ENCODE data around the gene MASP2. TPM values are rescaled to one million over a fixed set of nuclear protein-coding genes. Genes with fewer than 3 reads are reported as not detected.
A peak's percentile ranks its signal among the peaks of the same experiment; 100 is the strongest.
"Not testable (repeated sequence)": the region's sequence is repeated elsewhere in the genome, so short reads cannot be mapped to it uniquely, and the experiment has no call there.

The MASP2 gene
- total RNA-seq, 2 donors from 2014 or later = 0.18 to 0.30 TPM

- H3K27me3 Mint-ChIP-seq = peaks cover 4% of the 10 kb centered on the region
- H3K9me3 ChIP-seq (ENCODE audit: control insufficient read depth, low read length, poor library complexity, severe bottlenecking) = no peaks in the 10 kb centered on the region
- H3K4me1 Mint-ChIP-seq = no peaks in the 10 kb centered on the region
- H3K36me3 Mint-ChIP-seq (ENCODE audit: low read depth) = no peaks in the 10 kb centered on the region
- H3K27ac Mint-ChIP-seq = no peak overlapping the region
- DNase-seq = no peak
- no peak overlapping the region for H3K4me3 Mint-ChIP-seq
- ATAC-seq = no peak
These were observed 7.5 kb downstream of the MASP2 start for GRCh38 chr1:11039351-11040104.

- no peaks in the 10 kb centered on the region for H3K9me3 ChIP-seq (ENCODE audit: control insufficient read depth, low read length, poor library complexity, severe bottlenecking)
- Mint-ChIP-seq H3K4me3 (no peak overlapping the region), H3K27ac (no peak overlapping the region), H3K27me3 (peaks cover 4% of the 10 kb centered on the region), H3K4me1 (no peaks in the 10 kb centered on the region), H3K36me3 (ENCODE audit: low read depth) (no peaks in the 10 kb centered on the region)
- ATAC-seq (peak; percentile 100), DNase-seq (peak; percentile 76 to 89 (median 78))
These were observed 9.3 kb downstream of the MASP2 start for GRCh38 chr1:11037740-11038182.

- not testable (repeated sequence) for H3K36me3 Mint-ChIP-seq (ENCODE audit: low read depth); H3K9me3 ChIP-seq (ENCODE audit: control insufficient read depth, low read length, poor library complexity, severe bottlenecking); H3K4me3 Mint-ChIP-seq; ATAC-seq; H3K27ac Mint-ChIP-seq; H3K27me3 Mint-ChIP-seq; H3K4me1 Mint-ChIP-seq; DNase-seq
These were observed 9.9 kb downstream of the MASP2 start for GRCh38 chr1:11037019-11037739.

DNA sequence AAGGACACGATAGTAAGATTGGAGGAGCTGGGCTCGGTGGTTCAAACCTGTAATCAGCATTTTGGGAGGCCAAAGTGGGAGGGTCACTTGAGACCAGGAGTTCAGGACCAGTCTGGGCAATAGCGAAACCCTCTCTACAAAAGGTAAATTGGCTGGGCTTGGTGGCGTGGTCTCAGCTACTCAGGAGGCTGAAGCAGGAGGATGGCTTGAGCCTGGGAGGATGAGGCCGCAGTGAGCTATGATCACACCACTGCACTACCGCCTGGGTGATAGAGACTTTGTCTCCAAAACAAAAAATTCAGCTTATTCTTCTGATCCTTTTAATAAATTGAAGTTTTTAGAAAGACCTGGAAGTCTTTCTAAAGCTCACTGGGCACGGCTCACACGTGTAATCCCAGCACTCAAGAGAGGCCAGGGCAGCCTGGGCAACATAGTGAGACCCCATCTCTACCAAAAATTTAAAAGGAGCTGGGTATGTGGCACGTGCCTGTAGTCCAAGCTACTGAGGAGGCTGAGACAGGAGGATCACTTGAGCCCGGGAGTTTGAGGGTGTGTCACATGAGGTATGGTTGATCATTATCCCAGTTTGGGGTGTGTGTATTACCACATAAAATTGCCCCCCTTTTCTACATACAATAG, 15.3 kb downstream of the MASP2 start:
- no peaks in the 10 kb centered on the region for H3K36me3 Mint-ChIP-seq (ENCODE audit: low read depth)
- DNase-seq = no peak
- H3K27ac Mint-ChIP-seq = no peak overlapping the region
- no peak for ATAC-seq
- no peak overlapping the region for H3K4me3 Mint-ChIP-seq
- no peaks in the 10 kb centered on the region for H3K9me3 ChIP-seq (ENCODE audit: control insufficient read depth, low read length, poor library complexity, severe bottlenecking)
- no peaks in the 10 kb centered on the region for H3K27me3 Mint-ChIP-seq
- H3K4me1 Mint-ChIP-seq = no peaks in the 10 kb centered on the region

DNA sequence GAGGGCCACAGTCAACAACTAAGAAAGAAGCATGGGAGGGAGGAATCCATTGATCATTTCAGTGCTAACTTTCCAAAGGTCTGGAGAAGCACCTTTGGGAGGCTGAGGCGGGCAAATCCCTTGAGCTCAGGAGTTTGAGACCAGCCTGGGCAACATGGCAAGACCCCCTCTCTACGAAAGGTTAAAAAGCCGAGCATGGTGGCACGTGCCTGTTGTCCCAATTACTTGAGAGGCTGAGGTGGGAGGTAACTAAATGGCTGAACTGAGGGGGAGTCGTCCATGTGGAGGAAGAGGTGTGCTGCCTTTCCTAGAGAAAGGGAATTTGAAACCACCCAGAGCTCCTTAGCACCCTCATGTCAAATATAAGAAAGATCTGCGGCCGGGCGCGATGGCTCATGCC, 16.2 kb downstream of the MASP2 start:
- no peak for ATAC-seq
- no peak overlapping the region for H3K4me3 Mint-ChIP-seq
- H3K27ac Mint-ChIP-seq = no peak overlapping the region
- H3K27me3 Mint-ChIP-seq = no peaks in the 10 kb centered on the region
- H3K9me3 ChIP-seq (ENCODE audit: control insufficient read depth, low read length, poor library complexity, severe bottlenecking) = no peaks in the 10 kb centered on the region
- H3K36me3 Mint-ChIP-seq (ENCODE audit: low read depth) = no peaks in the 10 kb centered on the region
- no peak for DNase-seq
- H3K4me1 Mint-ChIP-seq = no peaks in the 10 kb centered on the region

GRCh38 chr1:11028018-11028417, 19.0 kb downstream of the MASP2 start:
- Mint-ChIP-seq H3K4me3 (peak overlapping the region; percentile 36), H3K27ac (no peak overlapping the region), H3K27me3 (no peaks in the 10 kb centered on the region), H3K36me3 (ENCODE audit: low read depth) (peaks cover 7% of the 10 kb centered on the region), H3K4me1 (peaks cover 7% of the 10 kb centered on the region)
- DNase-seq (no peak), ATAC-seq (no peak)
- H3K9me3 ChIP-seq (ENCODE audit: control insufficient read depth, low read length, poor library complexity, severe bottlenecking) = no peaks in the 10 kb centered on the region

GRCh38 chr1:11027316-11027715, 19.7 kb downstream of the MASP2 start:
- H3K36me3 Mint-ChIP-seq (ENCODE audit: low read depth) = peaks cover 8% of the 10 kb centered on the region
- no peak for ATAC-seq
- H3K4me3 Mint-ChIP-seq = no peak overlapping the region

DNA sequence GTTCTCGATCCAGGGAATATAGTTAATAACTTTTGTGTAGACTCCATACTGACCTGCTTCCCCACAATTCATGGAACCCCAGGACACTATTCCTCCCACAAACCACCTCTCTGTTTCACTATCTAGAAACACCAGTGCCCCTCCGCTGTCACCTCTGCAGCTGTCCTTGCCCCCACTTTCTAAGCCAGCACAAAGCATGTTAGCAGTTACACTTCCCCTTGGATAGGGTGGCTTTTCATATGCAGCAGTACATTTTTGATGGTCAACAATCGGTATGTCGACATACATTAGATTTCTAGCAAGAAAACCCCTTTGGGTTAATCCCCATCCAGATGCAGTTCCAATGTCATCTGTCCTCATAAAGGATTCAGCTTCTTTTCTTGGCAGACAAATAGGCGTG, 20.1 kb downstream of the MASP2 start:
- Mint-ChIP-seq H3K27me3 (no peaks in the 10 kb centered on the region), H3K4me3 (no peak overlapping the region), H3K36me3 (ENCODE audit: low read depth) (peaks cover 10% of the 10 kb centered on the region), H3K27ac (no peak overlapping the region), H3K4me1 (peaks cover 14% of the 10 kb centered on the region)
- ATAC-seq (no peak), DNase-seq (no peak)
- no peaks in the 10 kb centered on the region for H3K9me3 ChIP-seq (ENCODE audit: control insufficient read depth, low read length, poor library complexity, severe bottlenecking)

More at GRCh38 chr1:11027316-11027715, 19.7 kb downstream of the MASP2 start:
- Mint-ChIP-seq H3K27me3 (no peaks in the 10 kb centered on the region), H3K4me1 (peaks cover 10% of the 10 kb centered on the region), H3K27ac (no peak overlapping the region)
- no peaks in the 10 kb centered on the region for H3K9me3 ChIP-seq (ENCODE audit: control insufficient read depth, low read length, poor library complexity, severe bottlenecking)
- DNase-seq = no peak

DNA sequence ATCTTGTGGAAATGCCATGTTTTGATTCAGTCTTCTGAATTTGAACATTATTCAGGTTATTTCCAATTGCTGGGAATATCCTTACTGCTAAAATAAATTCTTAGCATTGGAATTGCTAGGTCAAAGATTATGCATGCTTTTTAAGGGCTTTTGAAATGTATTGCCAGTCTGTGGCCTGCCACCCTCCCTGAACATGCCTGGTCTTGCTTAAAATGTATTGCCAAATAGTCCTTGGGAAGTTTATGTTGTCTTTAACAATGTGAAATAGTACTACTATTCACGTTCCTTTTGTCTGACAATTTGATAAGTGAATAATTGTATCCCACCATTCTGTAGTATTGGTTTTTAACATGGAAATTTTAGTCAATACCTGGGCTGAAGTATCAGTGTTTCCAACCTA, 21.0 kb downstream of the MASP2 start:
- peaks cover 11% of the 10 kb centered on the region for H3K36me3 Mint-ChIP-seq (ENCODE audit: low read depth)
- ATAC-seq = no peak
- peak overlapping the region; percentile 52 for H3K4me3 Mint-ChIP-seq
- H3K27ac Mint-ChIP-seq = no peak overlapping the region
- DNase-seq = no peak
- H3K27me3 Mint-ChIP-seq = no peaks in the 10 kb centered on the region
- peaks cover 15% of the 10 kb centered on the region for H3K4me1 Mint-ChIP-seq
- H3K9me3 ChIP-seq (ENCODE audit: control insufficient read depth, low read length, poor library complexity, severe bottlenecking) = no peaks in the 10 kb centered on the region

DNA sequence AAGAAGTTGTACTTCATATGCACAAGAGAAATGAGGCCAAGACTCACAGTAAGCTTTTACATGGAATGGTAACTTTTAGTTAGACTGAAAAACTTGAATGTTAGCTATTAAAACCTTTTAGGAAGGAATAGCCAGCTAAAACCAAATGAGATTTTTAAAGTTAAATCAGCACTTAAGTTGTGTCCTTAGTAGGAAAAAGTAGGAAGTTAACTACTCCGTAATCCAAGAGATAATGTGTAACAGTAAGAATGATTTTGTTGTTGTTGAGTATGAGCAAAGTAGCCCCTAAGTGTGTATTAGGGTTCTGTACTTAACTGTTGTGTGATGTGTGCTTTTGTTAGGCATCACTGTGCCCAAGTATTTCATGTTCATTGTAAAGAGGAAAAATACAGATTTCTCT, 21.4 kb downstream of the MASP2 start:
- DNase-seq (no peak), ATAC-seq (no peak)
- Mint-ChIP-seq H3K36me3 (ENCODE audit: low read depth) (peaks cover 11% of the 10 kb centered on the region), H3K4me3 (no peak overlapping the region), H3K27me3 (no peaks in the 10 kb centered on the region), H3K4me1 (peaks cover 15% of the 10 kb centered on the region), H3K27ac (no peak overlapping the region)
- no peaks in the 10 kb centered on the region for H3K9me3 ChIP-seq (ENCODE audit: control insufficient read depth, low read length, poor library complexity, severe bottlenecking)

DNA sequence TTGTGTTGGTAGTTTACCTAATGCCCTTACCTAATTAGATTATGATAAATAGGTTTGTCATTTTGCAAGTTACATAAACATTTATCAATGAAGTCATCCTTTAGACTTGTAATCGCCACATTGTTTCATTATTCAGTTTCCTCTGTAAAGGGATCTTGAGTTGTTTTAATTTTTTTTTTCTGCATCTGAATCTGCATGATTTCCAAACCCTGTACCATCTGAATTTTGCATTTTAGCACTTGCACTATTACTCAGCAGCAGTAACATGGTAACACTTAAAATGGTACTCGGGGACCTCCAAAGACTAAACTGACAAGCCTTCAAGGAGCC, 22.2 kb downstream of the MASP2 start:
- no peak for ATAC-seq
- peaks cover 11% of the 10 kb centered on the region for H3K36me3 Mint-ChIP-seq (ENCODE audit: low read depth)
- DNase-seq = no peak
- no peak overlapping the region for H3K4me3 Mint-ChIP-seq
- no peaks in the 10 kb centered on the region for H3K9me3 ChIP-seq (ENCODE audit: control insufficient read depth, low read length, poor library complexity, severe bottlenecking)
- H3K27me3 Mint-ChIP-seq = no peaks in the 10 kb centered on the region
- peaks cover 15% of the 10 kb centered on the region for H3K4me1 Mint-ChIP-seq
- H3K27ac Mint-ChIP-seq = peak overlapping the region; percentile 51

DNA sequence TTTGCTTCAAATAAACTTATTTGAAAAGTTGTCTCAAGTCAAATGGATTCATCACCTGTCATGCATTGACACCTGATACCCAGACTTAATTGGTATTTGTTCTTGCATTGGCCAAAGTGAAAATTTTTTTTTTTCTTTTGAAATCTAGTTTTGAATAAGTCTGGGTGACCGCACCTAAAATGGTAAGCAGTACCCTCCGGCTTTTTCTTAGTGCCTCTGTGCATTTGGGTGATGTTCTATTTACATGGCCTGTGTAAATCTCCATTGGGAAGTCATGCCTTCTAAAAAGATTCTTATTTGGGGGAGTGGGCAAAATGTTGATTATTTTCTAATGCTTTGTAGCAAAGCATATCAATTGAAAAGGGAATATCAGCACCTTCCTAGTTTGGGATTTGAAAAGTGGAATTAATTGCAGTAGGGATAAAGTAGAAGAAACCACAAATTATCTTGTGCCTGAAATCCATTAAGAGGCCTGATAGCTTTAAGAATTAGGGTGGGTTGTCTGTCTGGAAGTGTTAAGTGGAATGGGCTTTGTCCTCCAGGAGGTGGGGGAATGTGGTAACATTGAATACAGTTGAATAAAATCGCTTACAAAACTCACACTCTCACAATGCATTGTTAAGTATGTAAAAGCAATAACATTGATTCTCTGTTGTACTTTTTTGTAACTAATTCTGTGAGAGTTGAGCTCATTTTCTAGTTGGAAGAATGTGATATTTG, 22.7 kb downstream of the MASP2 start:
- peaks cover 11% of the 10 kb centered on the region for H3K36me3 Mint-ChIP-seq (ENCODE audit: low read depth)
- H3K9me3 ChIP-seq (ENCODE audit: control insufficient read depth, low read length, poor library complexity, severe bottlenecking) = no peaks in the 10 kb centered on the region
- no peak for DNase-seq
- H3K27me3 Mint-ChIP-seq = no peaks in the 10 kb centered on the region
- no peak overlapping the region for H3K4me3 Mint-ChIP-seq
- no peak for ATAC-seq
- H3K4me1 Mint-ChIP-seq = peaks cover 15% of the 10 kb centered on the region
- H3K27ac Mint-ChIP-seq = peak overlapping the region; percentile 51

GRCh38 chr1:11023201-11023600, 23.8 kb downstream of the MASP2 start:
- H3K36me3 Mint-ChIP-seq (ENCODE audit: low read depth) = peaks cover 11% of the 10 kb centered on the region
- H3K4me1 Mint-ChIP-seq = peaks cover 21% of the 10 kb centered on the region
- DNase-seq (no peak), ATAC-seq (no peak)
- H3K27ac Mint-ChIP-seq = peak overlapping the region; percentile 54
- H3K9me3 ChIP-seq (ENCODE audit: control insufficient read depth, low read length, poor library complexity, severe bottlenecking) = no peaks in the 10 kb centered on the region
- H3K27me3 Mint-ChIP-seq = no peaks in the 10 kb centered on the region
- peak overlapping the region; percentile 33 for H3K4me3 Mint-ChIP-seq

Data from T-helper 17 cell (primary cell).